NCI-H2227 (cell line): ENCODE data around the gene TSPAN4.

ENCODE experiments used
- DNase-seq: peaks from one replicate; lab custom pipeline; 2025; ENCODE audit not compliant: unreplicated experiment; lab: John Stamatoyannopoulos, UW

Gene TSPAN4

DNA sequence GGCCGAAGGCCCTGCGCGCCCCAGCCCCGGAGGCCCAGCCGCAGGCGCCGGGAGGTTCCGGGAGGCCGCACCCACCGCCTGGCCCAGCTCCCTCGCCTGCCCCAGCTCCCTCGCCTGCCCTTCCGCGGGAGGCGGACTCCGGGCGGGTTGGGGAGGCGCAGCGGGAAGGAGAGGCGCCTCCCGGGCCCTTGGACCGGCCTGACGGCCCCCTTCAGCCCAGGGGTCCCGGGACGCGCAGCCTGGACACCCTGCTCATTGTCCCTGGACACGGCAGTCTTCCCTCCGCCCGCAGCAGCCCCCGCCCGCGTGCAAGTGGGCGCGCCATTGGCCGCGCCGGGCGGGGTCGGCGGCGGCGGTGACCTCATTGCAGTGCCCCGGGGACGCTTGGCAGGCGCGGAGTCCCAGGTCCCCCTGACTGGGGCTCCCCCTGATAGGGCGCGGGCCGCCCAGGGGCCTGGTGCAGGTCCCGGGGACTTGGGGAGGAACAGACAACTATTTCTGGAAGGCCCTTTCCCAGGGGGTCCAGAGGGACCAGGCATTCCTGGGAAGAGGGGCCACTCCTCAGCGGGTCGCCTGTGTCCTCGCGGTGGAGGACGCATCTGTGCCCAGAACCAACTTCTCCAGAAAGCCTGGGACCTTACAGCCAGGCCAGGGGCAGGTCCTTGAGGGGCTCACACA, 9.4 kb upstream of the TSPAN4 start:
- peak; percentile 71 for DNase-seq

- DNase-seq: no peak
Measured at GRCh38 chr11:833849-834311, 8.8 kb upstream of the TSPAN4 start.

DNA sequence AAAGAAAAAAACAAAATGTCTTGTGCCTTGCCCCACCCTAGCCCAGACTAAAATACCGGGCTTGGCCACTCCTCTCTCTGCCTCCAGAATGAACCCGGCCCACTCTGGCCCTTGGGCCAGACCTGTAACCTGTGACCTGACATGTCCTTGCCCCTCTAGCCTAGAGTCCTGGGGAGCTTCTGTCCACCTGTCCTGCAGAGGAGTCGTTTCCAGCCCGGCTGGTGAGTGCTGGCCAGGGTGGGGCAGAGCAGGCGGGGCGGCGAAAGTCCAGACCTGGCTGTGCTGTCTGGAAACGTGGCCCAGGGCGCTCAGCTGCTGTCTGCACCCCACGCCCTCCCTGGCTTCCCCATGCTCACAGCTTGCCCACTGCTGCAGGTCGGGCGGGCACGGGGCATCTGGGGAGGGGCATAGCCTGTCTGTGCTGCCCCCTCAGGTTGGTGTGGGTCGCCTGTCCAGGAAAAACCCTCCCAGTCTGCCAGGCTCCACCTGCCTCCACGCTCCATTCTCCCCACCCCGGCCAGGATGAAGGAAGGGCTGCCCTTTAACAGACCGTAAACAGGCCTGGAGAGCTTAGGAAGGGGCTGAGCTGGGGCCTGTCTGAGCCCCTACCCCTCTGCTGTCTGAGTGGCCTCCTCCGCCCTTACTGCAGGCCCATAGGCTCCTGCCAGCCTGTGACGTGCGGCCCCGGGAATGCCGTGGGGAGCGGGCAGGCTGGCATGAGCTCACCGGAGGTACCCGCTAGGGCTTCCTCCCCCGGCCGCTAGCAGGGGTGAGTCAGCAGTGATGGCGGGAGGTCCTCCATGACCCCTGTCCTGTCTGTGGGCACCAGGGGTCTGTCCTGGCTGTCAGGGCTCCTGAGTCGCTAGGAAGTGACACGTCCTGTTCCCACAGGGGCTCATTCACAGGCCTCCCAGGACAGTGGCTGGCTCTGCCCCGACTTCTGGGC, 8.0 kb upstream of the TSPAN4 start:
- DNase-seq: no peak

DNA sequence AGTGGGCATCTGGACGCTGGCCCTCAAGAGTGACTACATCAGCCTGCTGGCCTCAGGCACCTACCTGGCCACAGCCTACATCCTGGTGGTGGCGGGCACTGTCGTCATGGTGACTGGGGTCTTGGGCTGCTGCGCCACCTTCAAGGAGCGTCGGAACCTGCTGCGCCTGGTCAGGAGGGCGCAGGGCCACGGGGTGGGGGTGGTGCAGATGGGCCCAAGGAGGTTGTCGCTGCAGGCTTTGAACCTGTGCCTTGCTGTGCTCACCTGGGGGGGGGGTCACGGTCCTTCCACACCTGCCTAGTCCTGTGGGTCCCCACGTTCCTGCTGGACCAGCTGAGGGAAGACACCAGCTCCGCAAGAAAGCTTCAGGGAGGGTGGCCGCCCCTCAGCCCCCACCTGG, 6.4 kb upstream of the TSPAN4 start:
- DNase-seq: no peak

DNA sequence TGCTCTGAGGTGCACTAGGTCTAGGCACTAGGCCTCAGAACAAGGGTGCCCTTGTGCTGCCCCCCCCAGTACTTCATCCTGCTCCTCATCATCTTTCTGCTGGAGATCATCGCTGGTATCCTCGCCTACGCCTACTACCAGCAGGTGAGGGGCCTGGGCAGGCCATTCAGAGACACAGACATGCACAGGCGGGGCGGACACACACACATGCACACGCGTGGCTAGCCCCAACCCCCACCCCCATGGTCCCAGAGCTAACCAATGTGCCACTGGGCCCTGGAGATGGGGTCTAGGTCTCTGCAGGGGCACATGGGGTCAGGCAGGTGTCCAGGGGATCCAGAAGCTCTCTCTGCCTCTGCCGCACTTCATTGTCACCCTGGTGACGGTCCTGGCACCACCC, 6.0 kb upstream of the TSPAN4 start:
- DNase-seq: no peak

- no peak for DNase-seq
Measured at GRCh38 chr11:837189-837989, 5.3 kb upstream of the TSPAN4 start.

DNA sequence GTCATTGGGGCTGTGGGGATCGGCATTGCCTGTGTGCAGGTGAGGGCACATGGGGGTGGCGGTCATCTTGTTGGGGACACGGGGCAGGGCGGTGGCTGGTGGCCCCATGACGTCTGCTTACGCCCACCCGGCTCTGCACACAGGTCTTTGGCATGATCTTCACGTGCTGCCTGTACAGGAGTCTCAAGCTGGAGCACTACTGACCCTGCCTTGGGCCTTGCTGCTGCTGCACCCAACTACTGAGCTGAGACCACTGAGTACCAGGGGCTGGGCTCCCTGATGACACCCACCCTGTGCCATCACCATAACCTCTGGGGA, 4.7 kb upstream of the TSPAN4 start:
- no peak for DNase-seq

DNA sequence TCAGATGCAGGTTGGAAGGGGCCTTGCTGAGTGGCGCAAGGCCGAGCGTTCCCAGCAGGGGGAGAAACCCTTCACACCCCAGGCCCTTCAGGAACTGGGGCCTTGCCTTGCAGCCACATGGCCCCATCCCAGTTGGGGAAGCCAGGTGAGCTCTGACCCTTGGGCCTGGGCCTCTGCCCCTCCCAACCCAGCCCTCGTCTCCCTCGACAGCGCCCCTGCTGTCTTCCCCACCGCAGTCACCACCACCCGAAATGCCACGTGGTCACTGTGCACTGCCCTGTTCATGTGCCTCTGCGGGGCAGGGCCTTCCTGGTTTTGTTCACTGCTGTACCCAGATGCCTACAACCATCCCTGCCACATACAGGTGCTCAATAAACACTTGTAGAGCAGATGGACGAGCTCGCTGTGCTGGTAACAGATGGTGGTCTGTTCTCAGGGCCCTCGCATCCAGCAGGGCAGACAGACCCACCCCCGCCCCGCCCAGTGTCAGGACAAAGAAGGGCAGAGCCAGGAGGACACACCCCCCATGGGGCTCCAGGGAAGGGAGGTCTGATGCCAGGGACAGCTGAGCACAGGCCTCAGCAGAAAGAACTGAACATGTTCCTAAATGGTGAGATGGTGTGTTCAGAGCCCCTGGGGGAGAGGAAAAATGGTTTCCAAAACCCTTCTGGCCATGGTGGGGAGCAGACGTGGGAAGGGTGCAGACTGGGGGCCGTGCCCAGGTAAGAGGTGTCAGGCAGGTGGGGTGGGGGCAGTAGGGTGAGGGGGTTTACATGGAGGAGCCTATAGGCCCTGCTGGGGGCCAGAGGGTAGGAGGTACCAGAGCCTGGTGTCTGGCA, 4.0 kb upstream of the TSPAN4 start:
- peak; percentile 68 for DNase-seq

DNA sequence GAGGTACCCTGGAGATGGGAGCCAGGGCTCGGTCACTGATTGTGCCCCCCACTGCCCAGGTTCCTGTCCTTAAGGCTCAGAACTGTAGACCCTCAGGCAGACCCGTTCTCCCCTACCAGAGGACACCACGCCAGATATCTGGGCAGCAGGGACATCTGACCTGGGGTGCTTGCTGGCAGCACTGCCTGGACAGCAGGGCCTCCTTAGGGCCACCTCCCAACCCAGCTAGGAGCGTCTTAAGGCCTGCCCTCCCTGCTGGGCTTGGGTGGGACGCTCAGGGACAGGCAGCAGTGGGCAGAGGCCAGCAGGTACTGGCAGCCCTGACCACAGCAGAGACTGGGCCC, 3.4 kb upstream of the TSPAN4 start:
- no peak for DNase-seq

DNA sequence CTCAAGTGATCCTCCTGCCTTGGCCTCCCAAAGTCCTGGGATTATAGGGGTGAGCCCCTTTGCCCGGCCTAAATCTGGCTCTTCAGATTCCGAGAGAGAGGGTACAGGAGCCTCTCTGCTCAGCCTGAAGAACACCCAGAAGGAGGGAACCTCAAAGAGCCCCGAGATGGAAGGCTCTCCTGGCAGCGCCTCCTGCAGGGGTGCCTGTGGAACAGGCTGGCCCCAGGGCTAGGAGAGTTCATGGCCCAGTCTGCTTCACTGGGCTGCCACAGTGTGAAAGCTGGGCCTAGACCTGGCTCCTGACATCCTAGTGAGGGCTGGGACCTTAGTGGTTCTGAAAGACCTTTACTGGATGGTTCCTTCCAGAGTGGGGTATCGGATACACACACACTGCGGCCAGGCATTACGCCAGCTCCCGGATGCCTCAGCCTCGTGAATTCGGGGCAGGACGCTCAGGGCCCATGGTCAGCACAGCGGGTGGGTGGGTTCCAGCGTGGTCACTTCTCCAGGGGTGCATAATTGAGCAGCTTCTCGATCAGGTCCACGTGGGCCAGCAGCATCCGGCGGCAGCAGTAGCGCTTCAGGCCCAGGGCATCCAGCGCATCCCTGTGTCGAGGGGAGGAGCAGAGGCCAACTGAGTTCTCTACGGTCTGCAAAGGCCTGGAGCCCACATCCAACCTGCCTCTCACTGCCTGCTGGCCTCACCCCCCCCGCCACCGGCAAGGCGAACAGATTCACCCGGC, 2.6 kb upstream of the TSPAN4 start:
- no peak for DNase-seq

GRCh38 chr11:841981-842369, 677 bp upstream of the TSPAN4 start:
- no peak for DNase-seq

DNA sequence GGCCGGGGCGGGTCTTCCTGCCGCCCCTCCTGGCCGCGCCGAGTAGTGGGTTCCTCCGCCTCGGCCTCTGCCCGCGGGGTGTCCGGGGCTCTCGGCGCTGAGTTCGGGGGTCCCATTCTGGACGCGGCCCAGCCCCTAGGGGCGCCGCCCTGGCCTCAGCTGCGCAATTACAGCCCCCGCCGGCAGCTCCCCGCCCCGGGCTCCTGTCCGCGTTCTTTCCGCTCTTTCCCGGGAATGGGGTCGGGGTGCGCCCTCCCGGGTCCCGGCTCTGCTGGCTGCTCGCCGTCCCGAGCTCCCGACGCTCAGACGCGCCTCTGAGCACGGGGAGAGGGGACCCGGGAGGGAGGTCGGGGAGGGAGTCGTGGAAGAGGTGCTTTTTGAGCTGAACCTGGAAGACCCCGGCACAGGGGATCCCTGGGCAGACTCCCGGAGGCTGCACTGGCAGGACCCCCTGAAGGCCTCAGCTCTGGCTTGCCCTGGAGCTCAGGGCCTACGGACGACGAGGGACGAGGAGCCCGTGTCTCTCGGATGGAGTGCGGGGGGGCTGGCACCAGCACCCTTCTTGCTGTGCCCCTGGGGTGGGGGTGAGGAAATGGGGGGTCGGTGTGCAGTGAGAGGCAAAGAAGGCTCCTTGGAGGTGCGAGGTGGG, 558 bp downstream of the TSPAN4 start:
- DNase-seq: no peak

- DNase-seq: no peak
Measured at GRCh38 chr11:843818-844692, 1.4 kb downstream of the TSPAN4 start.

- no peak for DNase-seq
Measured at GRCh38 chr11:844693-845644, 2.3 kb downstream of the TSPAN4 start.

- DNase-seq: no peak
Measured at GRCh38 chr11:845872-846495, 3.3 kb downstream of the TSPAN4 start.

- DNase-seq: no peak
Measured at GRCh38 chr11:846496-847098, 3.9 kb downstream of the TSPAN4 start.

GRCh38 chr11:847876-848275, 5.2 kb downstream of the TSPAN4 start:
- DNase-seq: no peak
